Left ventricle myocardium superior (tissue), 1 donor: ENCODE data around the gene MAP7D2. TPM values are rescaled to one million over a fixed set of nuclear protein-coding genes. Genes with fewer than 3 reads are reported as not detected.

ENCODE experiments used
- ATAC-seq: fragments of 200-7000 bp; cut with Tn5 transposase; one replicate; pipeline ENCODE4 v1.9.1; 2020; ENCODE audit warnings: mild to moderate bottlenecking, moderate library complexity
- DNase-seq: peaks from one replicate; pipeline ENCODE4 v3.0.0-alpha.2; 2020
- intact Hi-C: fragments of 100-400 bp; cut with micrococcal nuclease; formaldehyde crosslinking; loops from one replicate; pipeline ENCODE4 v1.11.0; 2022
- total RNA-seq: library from RNA; stranded (reverse); fragmentation: NEBNext Ultra II Directional; extraction: Animal tissue kit (Norgen Biotek cat#: 25700); gene quantifications from one replicate; pipeline ENCODE4 v1.2.1, GENCODE V29; 2021
- donor health status: DM: no; HTN: yes; CAD: no; lungs with severe emphysema.

Gene MAP7D2
- total RNA-seq, 1 donor from 2014 or later: 0.74 TPM

DNA sequence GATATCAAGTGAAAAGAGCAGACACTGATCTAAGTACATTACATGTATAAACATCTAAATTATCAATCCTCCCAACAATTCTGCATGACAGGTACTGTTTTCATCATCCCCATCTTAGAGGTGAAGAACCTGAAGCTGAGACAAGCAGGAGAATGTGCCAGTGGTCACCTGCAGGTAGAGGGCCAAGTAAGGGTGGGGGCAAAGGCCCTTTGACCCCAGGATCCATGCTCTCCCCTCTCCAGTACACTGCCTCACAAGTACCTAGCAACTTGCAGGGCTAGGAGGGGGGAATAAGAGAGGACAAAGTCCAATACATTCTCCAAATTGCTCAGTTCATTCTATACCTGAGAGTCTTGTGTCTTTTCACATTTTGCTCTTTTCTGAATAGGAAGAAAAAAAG is 8.3 kb upstream of the MAP7D2 start:
- no peak for DNase-seq
- intact Hi-C loops: no loop called here
- ATAC-seq: no peak

DNA sequence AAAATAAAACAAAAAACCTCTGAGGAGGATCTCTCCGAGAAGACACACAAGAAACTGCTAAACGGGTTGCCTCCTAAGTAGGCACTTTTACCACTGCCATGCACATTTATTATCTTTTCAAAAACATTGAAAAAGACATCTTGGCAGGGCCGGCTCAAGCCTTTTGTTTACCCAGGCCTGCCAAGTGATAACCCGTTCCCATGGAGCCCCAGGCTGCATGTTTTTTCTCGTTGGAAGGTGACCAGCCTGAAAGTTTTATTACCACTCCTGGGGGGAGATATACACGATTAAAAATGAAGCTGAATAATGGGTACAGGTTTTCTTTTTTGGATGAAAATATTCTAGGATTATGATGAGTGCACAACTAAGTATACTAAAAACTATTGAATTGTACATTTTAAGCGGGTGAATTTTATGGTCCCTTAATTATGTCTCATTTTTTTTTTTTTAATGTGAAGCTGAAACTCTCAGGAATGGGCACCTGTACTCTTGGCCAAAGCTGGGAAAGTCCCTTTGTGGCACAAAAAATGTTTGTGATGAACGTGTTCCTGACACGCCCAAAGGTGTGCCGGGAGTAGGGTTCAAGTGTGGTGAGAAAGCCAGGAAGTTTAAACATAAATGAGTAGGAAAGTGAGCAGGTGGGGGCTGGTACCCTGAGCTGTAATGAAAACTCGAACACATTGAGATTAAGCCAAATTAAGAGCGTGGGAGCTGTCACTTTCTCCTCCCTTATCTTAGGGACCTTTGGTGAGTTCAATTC is 1.5 kb upstream of the MAP7D2 start:
- DNase-seq (no peak), ATAC-seq (no peak)
- intact Hi-C loops: no loop called here

DNA sequence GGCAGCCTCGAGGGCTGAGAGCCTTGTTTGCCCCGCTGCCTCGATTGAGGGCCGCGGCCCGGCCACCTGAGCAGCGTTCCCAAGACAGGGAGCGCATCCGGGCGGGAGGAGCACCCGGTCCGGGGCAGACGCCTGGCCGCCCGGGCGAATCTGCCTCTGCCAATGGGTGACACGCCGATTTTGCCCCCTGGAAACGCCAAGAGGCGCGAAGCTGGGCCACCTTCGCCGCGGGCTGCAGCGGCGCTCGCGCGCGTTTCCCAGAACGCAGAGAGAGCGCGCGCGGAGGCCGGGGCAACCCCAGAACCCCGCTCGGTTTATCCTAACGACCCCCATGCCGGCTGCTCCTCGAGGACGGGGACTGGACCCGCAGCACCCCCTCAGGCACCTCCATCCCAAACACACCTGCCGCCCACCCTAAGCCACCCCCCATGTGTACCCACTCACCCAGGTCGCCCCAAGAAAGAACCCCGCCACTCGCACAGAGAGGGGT is 575 bp downstream of the MAP7D2 start:
- no peak for DNase-seq
- intact Hi-C loops: no loop called here
- ATAC-seq: no peak

DNA sequence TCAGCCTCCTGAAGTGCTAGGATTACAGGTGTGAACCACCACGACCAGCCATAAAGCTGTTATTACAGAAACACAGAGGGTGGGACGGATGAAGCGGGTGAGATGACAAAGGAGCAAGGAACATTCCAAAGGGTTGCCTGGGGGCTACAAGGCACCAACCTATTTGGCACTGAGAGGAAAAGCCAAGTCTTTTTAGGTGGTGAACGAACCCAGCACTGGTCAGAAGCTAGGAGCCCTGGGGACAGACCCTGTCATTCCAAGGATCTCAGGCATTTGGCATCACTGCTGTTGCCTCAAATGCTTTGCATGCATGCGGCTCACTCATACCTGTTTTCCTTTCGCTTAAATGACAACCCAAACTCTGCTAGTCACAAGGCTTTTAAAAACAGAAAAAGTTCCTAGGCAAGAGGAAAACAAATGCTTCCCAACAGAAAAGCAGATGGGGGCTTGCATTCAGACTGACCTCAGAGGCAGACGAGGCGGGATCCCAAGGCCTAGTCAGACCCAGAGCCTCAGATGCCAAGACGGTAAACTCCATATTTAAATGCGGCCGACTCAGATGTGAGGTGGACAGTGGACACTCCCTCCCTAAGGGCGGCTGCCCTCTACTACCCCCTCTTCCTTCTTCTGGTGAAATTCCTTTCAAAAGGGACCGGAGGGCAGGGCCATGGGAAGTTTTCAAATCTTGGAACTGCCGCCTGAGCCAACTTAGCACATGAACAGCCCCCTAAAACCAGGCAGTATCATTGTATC is 4.5 kb downstream of the MAP7D2 start:
- no peak for DNase-seq
- no peak for ATAC-seq
- intact Hi-C loops: no loop called here

DNA sequence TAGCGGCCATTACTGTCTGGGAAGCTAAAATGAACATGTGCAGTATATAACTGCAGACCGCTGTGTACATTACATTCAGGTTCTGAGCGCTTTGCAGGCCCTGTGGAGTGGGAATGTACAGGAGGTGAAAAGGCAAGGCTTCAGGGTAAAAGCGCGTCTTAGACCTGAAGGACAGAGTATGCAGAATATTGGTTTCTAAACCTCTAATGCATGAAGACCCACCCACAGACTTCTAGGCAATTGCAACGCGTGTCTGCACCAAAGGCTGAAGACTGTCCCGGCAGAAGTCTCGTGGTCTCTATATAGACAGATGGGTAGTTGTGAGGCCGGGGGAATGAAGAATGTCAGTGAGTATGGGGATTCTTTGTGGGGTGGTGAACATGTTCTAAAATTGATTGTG is 5.4 kb downstream of the MAP7D2 start:
- intact Hi-C loops: no loop called here
- DNase-seq: no peak
- no peak for ATAC-seq

DNA sequence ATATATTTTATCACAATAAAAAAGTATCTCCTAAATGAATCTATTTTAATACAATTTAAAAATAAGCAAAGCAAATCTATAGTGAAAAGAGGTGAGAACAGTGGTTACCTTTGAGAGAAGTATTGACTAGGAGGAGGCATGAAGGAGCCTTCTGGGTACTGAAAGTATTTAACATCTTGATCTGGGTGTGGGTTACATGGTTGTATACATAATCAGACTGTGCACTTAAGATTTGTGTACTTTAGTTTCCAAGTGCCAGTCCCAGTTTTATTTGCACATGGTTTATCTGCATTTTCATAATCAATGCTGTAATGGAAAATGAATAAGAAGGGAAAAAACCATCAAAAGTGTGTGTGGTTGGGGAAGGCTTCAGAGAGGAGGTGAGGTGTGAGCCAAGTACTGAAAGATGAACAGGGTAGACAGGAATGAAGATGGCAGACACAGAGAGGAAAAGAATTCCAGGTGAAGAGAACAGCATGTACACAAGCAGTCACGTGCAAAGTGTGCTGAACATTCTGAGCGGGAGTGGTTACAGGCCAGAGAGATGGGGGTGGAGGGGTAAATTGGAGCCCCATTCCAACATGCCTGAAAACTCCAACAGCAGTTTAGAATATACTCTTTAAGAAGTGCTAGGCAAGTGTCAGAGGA is 14.6 kb downstream of the MAP7D2 start:
- DNase-seq (no peak), ATAC-seq (no peak)
- intact Hi-C loops: no loop called here

DNA sequence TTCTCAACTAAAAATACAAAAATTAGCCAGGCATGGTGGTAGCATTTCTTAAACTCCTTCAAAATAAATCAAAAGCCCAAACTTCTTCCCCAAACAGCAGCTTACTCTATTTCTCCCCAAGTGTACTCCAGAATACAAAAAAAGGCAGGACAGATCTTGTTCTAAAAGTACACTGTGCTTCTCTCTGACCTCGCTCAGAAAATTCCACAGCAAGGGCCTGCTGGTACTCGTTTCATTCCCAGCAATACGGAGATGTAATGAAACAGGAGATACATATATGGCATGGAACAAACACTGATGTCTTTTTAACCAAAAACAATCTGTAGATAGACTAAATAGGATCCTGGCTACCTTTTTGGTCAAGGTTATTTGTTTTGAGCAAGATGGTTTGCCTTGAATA is 25.2 kb downstream of the MAP7D2 start:
- DNase-seq: no peak
- no peak for ATAC-seq
- intact Hi-C loops: no loop called here

DNA sequence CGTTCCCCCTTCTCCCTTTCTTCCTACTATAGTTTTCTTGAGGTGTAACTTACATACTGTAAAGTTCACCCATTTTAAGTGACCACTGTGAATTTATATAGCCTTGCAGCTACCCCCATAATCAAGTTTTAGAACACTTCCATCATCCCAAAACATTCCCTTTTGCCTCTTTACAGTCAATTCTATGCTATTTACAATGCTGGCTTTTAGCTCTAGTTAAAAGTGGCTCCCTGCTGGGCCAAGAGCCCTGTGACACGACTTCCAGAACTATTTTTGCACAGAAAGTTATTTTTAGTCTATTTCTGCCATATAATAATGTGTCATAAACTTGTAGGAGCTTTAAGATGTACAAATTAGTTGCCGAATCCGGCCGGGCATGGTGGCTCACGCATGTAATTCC is 26.9 kb downstream of the MAP7D2 start:
- intact Hi-C loops: no loop called here
- no peak for DNase-seq
- no peak for ATAC-seq

DNA sequence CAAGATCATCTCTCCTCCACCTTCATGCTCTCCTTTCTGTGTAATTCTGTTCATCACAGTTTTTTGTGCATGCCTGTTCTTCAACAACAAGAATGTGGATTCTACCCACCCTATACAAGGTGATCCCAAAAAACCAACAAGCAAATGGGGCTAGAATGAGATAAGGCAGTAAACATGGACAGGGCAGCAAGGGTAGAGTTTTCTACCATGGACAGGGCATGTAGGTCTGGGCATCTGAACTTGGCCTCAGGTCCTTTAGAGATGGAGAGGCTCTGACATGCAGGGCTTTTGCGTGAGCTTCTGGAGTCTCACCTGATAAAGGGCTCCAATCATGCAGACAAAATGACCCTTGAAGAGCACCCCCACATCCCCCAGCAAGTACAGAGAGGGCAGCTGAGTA is 36.4 kb downstream of the MAP7D2 start:
- DNase-seq (no peak), ATAC-seq (no peak)
- intact Hi-C loops: no loop called here

DNA sequence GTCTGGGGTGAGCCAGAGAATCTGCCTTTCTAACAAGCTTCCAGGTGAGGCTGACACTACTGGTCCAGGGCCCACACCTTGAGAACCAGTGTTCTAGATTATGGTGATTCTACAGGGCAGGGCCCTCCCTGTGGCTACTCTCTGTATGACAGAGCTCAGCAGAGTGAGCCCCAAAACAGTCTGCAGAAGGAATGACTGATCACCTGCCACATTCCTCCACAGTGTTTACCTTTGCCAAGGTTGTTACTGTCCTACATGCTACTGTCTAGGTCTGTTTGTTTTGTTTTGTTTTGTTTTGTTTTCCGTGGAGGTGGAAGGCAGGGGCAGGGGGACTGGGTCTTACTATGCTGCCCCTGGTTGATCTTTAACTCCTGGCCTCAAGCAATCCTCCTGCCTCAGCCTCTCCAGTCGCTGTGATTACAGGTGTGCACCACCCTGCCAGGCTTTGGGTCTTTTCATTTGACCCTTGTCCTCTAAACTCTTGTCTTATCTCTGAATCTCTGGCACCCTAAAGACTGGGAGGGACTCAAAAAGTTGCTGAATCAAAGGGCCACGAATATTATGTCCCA is 45.1 kb downstream of the MAP7D2 start:
- ATAC-seq (no peak), DNase-seq (no peak)
- intact Hi-C loops: no loop called here

DNA sequence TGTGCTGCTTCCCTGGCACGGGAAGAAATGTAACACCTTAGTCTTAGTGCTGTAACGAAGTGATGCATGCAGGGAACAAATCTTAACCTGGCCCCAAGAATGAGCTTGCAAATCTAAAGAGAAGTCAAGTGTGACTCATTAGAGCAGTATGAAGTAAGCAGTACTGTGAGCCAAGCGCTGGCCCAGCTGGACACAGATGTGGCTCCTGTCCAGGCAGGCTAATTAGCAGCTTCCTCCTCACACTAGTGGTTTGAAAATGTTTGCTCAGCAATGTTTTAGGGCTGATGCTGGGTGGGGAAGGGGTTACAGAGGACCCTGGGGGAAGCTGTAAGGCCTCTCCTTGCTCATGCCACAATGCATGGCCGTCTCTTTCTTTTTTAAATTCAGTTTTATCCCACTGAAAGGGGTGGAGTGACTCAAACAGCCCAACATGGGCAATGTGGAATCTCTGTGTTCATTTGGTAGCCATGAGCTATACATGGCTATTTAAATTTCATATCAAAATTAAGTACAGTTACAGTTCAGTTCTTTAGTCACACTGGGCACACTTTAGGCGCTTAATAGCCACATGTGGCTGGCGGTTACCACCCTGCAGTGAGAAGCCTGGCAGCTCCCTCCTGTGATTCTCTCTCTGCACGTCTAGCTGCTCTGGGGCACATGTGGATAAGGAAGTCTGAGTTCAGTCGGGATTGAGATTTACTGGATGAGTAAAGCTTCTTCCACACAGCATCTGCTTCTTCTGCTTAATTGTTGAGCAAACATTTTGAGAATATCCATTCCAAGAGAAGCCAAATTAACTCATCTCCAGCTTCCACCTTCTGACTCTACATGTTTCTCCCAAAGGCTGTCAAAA is 48.8 kb downstream of the MAP7D2 start:
- intact Hi-C loops: no loop called here
- peak; percentile 78 for DNase-seq
- peak; percentile 97 for ATAC-seq

DNA sequence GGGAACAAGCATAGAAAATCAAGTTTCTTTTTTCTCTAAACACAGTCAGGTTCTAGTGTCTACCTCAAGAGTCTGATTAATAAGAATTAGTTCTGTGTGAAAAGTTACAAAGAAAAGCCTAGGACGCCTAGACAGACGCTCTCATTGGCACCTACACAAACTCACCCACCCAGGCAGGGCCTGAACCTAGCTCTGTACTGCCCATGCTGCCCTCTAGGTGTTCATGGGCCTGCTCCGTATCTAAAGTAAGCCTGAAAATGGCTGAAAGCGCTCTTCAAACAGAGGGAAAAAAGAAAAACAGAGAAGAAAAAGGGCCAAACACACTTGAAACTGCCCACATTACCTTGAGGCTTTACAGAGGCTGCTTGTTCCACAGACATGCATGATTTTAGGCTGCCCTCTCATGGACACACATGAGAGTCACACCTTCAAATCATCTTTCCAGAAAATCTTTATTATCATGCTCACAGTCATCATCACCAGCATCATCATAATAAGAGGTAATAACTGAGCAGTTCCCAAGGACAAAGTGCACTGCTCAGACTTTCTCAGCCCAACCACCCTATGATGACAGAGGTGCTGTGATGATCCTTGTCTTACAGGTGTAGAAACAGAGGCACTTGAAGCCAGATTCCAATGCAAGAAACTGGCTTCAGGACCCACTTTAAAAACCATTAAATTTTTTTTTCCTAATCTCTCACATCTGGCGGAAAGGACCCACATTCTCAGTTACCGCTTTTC is 49.6 kb downstream of the MAP7D2 start:
- DNase-seq (no peak), ATAC-seq (peak; percentile 60)
- intact Hi-C loops: no loop called here

DNA sequence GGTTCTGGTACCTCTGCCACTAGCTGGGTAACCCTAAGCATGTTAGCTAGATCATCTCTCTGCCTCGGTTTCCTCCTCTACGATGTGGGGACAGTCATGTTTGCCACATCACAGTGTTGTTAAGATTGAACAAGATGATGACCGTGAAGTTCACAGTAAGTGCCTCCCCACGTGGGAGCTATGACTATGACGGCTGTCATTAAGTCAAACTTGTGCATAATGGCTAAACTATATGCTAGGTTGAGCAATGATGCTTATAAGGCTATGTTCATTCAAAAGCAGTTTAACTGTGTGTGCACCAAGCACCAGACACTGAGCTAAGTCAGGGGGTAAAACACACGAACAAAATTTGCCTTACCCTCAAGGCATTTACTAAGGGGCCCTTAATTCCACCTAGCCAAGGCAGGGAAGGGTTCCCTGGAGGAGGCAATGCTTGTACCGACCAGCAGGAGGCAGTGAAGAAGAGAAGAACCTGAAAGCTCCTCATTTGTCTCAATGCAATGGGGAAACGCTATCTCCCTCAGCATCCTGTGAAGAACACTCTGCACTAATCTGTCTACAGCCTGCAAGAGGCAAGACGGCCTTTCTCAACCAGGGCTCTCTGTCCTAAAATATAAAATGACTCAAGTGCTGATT is 52.9 kb downstream of the MAP7D2 start:
- intact Hi-C loops: no loop called here
- no peak for ATAC-seq
- no peak for DNase-seq

DNA sequence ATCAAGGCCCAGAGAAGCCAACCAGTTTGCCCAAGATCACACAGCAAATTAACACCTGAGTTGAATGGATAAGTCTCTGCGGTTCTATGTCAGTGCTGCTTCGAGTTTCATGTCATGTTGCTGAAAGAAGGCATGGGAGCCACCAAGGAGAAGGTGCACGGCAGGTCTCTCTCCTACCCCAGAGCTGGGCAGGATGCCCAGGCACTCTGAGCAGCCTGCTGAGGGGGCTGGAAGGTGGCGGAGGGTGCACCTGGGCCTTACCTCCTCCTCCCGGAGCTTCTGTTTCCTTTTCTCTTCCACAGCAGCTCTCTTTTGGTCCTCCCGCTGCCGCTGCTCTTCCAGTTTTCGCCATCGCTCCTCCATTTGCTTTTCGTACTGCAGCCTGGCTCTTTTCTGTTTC is 53.6 kb downstream of the MAP7D2 start:
- ATAC-seq: no peak
- DNase-seq: no peak
- intact Hi-C loops: no loop called here

DNA sequence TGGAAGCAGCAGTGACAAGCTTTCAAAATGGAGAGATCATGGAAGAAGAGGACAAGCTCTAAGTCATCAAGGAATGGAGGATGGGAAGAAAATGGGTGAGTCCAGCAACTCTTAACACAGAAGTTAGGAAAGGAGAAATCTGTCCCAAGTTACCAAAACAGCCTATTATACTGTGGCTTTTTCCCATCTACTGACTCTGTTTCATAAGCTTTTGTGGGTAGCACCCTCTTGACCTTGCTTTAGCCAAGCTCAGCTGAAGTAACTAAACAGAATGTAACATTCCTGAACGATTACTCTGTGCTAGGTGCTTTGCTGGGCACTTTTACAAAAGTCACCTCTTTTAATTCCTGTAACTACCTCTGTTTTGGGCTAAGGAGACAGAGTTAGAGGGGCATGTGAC is 54.9 kb downstream of the MAP7D2 start:
- intact Hi-C loops: no loop called here
- DNase-seq: no peak
- ATAC-seq: no peak

DNA sequence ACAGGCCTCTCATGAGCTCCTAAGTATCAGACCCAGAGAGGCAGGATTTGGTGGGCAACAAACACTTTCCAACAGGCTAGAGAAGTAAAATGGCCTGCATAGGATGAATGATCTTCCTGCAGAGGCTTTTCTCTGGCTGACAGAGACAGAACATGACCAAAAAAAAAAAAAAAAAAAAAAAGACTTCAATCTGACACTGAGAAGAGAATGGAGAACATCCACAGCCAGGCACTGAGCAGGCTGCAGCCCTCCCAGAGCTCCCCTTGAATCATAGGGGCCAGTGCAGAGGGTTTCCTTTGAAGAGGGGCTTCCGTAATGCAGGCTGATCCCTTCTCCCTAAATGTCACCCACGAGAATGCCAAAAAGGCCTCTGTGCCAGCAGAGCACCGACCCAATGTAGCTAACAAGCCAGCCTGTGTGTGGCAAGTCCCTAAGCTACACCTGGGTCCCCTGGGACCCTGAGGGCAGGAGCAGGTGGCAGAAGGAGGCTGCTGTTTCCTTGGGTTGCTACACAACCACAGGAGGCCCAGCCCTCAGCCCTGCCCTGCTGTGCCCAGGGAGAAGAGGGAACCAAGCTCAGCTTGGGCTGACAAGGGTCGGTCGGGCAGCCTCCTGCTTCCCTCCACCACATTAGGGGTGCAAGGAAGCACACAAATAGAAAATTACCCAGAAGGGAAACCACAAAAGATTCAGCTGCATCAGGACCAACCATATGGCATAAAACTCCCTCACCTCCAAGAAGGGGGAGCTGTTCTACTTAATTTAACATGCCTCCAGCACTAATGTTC is 55.6 kb downstream of the MAP7D2 start:
- ATAC-seq (no peak), DNase-seq (no peak)
- intact Hi-C loops: no loop called here

DNA sequence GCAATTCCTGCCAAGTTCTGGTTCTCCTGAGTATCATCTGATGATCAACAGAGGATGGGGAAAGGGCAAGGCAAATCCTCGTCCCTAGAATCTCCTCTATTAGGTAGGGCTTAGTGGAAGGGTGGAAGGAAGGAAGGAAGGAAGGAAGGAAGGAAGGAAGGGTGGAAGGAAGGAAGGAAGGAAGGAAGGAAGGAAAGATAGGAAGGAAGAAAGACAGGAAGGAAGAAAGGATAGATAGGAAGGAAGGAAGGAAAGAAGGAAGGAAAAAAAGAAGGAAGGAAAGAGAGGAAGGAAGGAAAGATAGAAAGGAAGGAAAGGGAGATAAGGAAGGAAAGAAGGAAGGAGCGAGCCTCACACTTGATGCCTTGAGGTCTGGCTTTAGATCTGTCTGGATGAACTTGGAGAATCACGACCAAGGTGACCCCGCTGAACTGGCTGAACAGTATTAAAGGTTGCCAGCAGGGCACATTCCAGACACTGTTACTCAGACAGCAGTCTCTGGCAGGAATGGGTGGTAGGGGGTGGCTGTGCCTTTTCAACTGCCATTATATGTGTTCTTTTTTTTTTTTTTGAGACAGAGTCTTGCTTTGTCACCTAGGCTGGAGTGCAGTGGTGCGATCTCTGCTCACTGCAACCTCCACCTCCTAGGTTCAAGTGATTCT is 57.1 kb downstream of the MAP7D2 start:
- intact Hi-C loops: no loop called here
- ATAC-seq (no peak), DNase-seq (no peak)
